Thymus (tissue), 14 donors: ENCODE data around the gene BLID. TPM values are rescaled to one million over a fixed set of nuclear protein-coding genes. Genes with fewer than 3 reads are reported as not detected.
A peak's percentile ranks its signal among the peaks of the same experiment; 100 is the strongest.

Experiments
- DNase-seq, 9 donors: peaks; one replicate each; pipeline ENCODE4 v3.0.0-alpha.2; 2013; ENCODE audit warnings: low spot score in 9 of 9, low read depth in 6 of 9, missing footprints in 1 of 9
- H3K27ac ChIP-seq, 2 donors: one replicate each; pipeline ENCODE4 v1.5.1; 2013; ENCODE audit warnings: control low read depth in 1 of 2, low read depth in 1 of 2, low read length in 1 of 2, mild to moderate bottlenecking in 1 of 2, moderate library complexity in 1 of 2
- H3K27me3 ChIP-seq, 2 donors: one replicate each; pipeline ENCODE4 v1.5.1; 2013; ENCODE audit warnings: low read length in 1 of 2; ENCODE audit not compliant: control insufficient read depth in 2 of 2, insufficient read depth in 1 of 2
- H3K36me3 ChIP-seq, 2 donors: one replicate each; pipeline ENCODE4 v1.5.1; 2013; ENCODE audit warnings: low read length in 1 of 2, mild to moderate bottlenecking in 1 of 2, moderate library complexity in 1 of 2; ENCODE audit not compliant: control insufficient read depth in 2 of 2, insufficient read depth in 2 of 2
- H3K4me1 ChIP-seq, 2 donors: one replicate each; pipeline ENCODE4 v1.5.1; 2013; ENCODE audit warnings: low read length in 2 of 2; ENCODE audit not compliant: control insufficient read depth in 2 of 2, insufficient read depth in 2 of 2
- H3K4me3 ChIP-seq, 2 donors: one replicate each; pipeline ENCODE4 v1.5.1; 2013; ENCODE audit warnings: low read length in 2 of 2, control low read depth in 1 of 2, mild to moderate bottlenecking in 1 of 2
- H3K9me3 ChIP-seq, 2 donors: one replicate each; pipeline ENCODE4 v1.5.1; 2013; ENCODE audit warnings: low read length in 1 of 2, mild to moderate bottlenecking in 1 of 2; ENCODE audit not compliant: control insufficient read depth in 2 of 2, insufficient read depth in 1 of 2
- WGBS: extraction: QIAGEN DNeasy Blood & Tissue Kit; methylation state at CpG from one replicate; pipeline ENCODE4 v1.1.7; 2013; 5-methylcytosine and 5-hydroxymethylcytosine counted together
- long read RNA-seq, 10 donors: transcript quantifications; one replicate each; lab custom pipeline, GENCODE V29; 2026
- polyA plus RNA-seq: library from polyadenylated mRNA; stranded (reverse); fragments of 200-250 nt; gene quantifications from one replicate; pipeline ENCODE4 v1.2.3, GENCODE V29; 2013
- total RNA-seq: library from RNA; stranded (reverse); fragments of 120-200 nt; gene quantifications from one replicate; pipeline ENCODE4 v1.2.4, GENCODE V29; 2013
- donor health status: healthy.

BLID gene, protein sequence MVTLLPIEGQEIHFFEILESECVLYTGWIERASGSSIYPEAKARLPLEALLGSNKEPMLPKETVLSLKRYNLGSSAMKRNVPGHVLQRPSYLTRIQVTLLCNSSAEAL
- total RNA-seq (0.71 TPM), polyA plus RNA-seq (not detected)
- long read RNA-seq, donor 1, result 0 reads
- long read RNA-seq, donor 2, result 0 reads
- long read RNA-seq, donor 3, result 0 reads
- long read RNA-seq, donor 4, result 0 reads
- long read RNA-seq, donor 5, result 0 reads
- long read RNA-seq, donor 6, result 0 reads
- long read RNA-seq, donor 7, result 0 reads
- long read RNA-seq, donor 8, result 0 reads
- long read RNA-seq, donor 9, result 0 reads
- long read RNA-seq, donor 10, result 0 reads

DNA sequence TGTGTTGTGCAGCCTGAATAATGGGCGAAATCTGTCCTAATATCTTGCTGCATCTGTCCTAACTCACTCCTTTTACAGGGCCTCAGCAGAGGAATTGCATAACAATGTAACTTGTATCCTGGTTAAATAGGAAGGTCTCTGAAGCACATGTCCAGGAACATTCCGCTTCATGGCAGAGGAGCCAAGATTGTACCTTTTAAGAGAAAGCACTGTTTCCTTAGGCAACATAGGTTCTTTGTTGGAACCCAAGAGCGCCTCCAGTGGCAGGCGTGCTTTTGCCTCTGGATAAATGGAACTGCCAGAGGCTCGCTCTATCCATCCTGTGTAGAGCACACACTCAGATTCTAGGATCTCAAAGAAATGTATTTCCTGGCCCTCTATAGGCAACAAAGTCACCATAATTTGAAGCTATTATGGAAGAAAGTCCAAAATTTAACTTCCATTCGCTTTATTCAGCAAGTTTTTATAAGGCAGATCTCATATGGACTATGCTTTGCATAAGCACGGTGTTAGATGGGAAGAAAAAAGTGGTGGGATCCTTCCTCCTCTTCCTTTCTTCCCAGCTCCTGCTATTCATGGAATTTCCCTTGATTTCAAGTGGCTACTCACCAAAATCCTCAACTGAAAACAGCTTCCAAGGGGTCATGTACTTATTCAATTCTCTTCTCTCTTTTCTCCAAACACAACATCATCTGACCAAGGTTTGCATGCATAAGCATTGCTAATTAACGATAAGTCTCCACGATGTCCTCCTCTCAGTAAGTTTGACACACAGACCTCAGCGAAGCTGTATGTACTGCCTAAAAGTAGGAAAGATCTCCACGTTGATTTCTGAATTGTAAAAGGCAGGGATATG lies at the start of gene BLID:
BLID (minus strand) TSS at position 692 of the 856 bp plus-strand sequence; CDS start at position 399, 293 bp downstream.
- Histone ChIP-seq H3K27ac (no peak within 1 kb of the TSS), H3K9me3 (no peaks in the 10 kb centered on the region), H3K27me3 (no peaks in the 10 kb centered on the region), H3K4me3 (no peak within 1 kb of the TSS), H3K36me3 (no peaks in the 10 kb centered on the region), H3K4me1 (no peaks in the 10 kb centered on the region)
- WGBS, result 86% methylated on average over 11 of the region's 11 CpGs
- peak in 1 of 9 donors; percentile 10 for DNase-seq

DNA sequence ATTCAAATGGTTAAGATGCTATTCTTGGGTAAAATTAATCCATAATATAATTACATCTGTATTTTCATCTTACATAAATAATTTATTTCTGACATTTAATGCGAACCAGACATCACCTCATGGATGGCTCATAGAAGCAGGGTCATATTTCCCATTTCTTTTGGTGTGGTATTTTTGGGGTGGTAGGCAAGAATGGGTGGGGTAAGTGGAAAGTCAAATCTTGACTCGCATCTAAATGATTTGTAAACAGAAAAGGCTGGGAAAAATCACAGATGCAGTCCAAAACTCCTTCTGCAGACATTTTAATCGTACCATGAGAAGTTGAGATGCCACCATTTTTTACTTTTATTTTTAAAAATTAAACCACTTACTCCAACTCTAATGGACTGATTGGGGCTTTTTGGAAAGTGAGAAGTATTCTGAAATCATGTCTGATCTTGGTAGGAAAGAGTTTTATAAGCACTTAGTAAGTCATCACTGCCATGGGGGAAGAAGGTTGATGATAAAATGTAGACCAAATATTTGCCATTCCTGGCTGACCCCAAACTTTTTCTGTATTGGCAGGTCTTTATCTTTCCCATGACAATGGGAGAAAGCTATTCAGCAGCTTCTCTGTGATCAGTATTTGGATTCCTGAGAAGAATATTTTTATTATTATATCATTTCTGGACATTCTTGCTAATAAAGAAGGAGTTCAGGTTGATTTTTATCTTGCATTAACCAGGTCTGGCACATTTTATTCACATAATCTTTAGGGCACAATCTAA lies 47.2 kb upstream of the BLID start:
- Histone ChIP-seq H3K9me3 (no peaks in the 10 kb centered on the region), H3K27me3 (no peaks in the 10 kb centered on the region), H3K4me1 (no peaks in the 10 kb centered on the region), H3K4me3 (no peak overlapping the region), H3K27ac (no peak overlapping the region), H3K36me3 (no peaks in the 10 kb centered on the region)
- WGBS, result 78% methylated on average over 3 of the region's 3 CpGs
- no peak for DNase-seq

DNA sequence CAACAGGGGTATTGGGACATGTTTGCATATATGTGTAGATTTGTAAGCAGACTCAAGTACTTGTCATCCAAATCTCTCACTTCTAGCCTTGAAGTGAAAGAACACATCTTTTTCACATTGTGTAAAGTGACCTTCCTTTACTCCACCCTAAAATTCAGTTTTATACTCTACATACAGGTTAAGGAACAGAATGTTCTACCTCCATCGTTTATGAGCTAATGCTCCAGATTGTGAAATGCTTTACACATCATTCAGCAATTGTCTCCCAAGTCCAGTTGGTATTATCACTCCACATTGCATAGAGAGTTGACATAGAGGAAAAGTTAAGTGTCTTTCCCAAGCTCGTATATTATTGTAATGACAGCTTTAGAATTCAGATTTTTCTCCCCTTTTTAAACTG lies 46.1 kb upstream of the BLID start:
- Histone ChIP-seq H3K27ac (no peak overlapping the region), H3K4me1 (peaks cover 0 to under 1% of the 10 kb centered on the region in 2 donors), H3K27me3 (no peaks in the 10 kb centered on the region), H3K36me3 (no peaks in the 10 kb centered on the region), H3K9me3 (no peaks in the 10 kb centered on the region), H3K4me3 (no peak overlapping the region)
- WGBS, result 92% methylated on average over 2 of the region's 2 CpGs
- no peak for DNase-seq

DNA sequence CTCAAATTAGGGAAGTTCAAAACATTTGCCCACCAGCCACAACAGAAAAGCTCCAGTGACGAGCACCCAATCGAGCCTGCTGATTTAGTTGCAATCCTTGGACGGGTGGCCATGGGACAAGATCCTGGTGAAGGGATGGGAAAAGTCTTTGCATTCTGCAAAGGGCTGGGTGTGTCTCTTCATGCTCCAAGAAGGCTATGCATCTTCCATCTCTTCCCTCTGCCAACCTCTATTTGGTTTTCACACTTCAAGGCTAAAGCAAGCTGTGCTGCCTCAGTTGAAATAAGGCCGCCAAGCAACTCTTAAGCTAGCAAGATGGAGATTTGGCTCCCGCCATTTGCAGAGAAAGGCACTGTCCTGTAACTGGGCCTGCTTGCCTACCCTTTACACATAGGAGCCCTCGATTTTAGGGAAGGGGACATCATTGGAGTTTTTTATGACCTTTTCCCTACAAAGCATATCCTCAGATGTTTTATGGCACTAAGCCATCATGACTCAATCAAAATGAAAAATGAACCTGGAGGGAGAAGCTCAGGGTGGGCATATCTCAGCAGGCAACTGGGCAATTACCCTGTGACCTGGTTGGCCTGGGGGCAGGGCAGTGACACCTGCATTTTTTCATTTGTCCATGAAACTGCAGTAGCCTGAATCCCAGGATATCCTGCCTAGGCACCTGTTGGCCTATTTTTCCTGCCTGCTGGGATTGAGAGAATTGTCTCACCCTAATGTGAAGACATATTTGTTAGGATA lies 45.0 kb upstream of the BLID start:
- H3K4me3 ChIP-seq, result no peak overlapping the region
- WGBS, result 81% methylated on average over 6 of the region's 6 CpGs
- no peaks in the 10 kb centered on the region for H3K36me3 ChIP-seq
- DNase-seq, result no peak
- H3K27ac ChIP-seq, result no peak overlapping the region
- no peaks in the 10 kb centered on the region for H3K9me3 ChIP-seq
- H3K27me3 ChIP-seq, result no peaks in the 10 kb centered on the region
- H3K4me1 ChIP-seq, result peaks cover 0 to 4% of the 10 kb centered on the region in 2 donors

DNA sequence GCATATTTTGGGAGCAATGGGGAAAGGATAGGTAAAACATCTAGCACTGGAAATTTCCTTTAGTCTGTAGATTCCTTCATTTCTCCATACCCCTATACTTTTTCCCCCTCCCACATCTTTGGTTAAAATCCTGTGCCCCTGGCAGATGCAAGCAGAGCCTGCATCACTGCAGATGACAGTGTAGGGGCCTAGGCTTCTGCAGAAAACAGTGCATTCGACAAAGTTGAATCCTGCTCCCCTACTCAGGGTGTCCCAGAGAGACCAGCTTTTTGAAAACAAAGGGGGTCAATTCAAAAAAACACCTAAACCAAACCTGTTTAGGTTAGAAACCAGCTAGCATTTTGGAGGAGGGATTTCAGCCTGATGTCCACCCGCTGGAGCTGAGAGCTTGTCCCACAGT lies 43.8 kb upstream of the BLID start:
- no peaks in the 10 kb centered on the region for H3K36me3 ChIP-seq
- no peak overlapping the region for H3K4me3 ChIP-seq
- WGBS, result 95% methylated on average over 2 of the region's 2 CpGs
- no peaks in the 10 kb centered on the region for H3K27me3 ChIP-seq
- H3K9me3 ChIP-seq, result no peaks in the 10 kb centered on the region
- no peak for DNase-seq
- peaks cover 0 to 4% of the 10 kb centered on the region in 2 donors for H3K4me1 ChIP-seq
- H3K27ac ChIP-seq, result no peak overlapping the region

DNA sequence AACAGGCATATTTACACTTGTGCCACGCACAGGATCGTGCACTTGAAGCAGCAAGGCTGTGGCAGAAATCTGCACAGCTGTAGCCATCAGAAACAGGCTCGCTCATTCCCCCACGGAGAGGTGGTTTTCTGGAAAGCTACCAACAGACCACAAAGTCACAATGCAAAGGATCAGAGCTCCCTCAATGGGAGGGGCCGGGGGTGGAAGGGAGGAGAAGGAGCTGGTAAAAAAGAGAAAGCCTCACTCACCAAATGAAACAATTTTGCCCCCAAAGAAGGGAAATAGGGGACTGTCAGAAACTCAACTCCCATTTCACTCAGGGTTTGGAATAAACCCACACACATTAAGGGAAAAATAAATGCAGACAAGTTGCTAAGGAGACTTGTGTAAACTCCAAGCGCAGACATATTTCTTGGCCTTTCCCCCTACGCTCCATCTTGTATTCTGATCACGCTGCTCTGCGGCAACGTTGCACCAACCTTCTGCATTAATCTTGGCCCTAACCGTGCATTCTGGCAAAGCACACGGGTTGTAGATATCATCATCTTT lies 43.2 kb upstream of the BLID start:
- H3K27ac ChIP-seq, result peak overlapping the region; percentile 19
- H3K36me3 ChIP-seq, result no peaks in the 10 kb centered on the region
- 64% methylated on average over 12 of the region's 12 CpGs for WGBS
- no peak overlapping the region for H3K4me3 ChIP-seq
- H3K4me1 ChIP-seq, result peaks cover 0 to 4% of the 10 kb centered on the region in 2 donors
- H3K27me3 ChIP-seq, result no peaks in the 10 kb centered on the region
- H3K9me3 ChIP-seq, result no peaks in the 10 kb centered on the region
- DNase-seq, result peak in 3 of 9 donors; percentile 1 to 35 (median 6)

DNA sequence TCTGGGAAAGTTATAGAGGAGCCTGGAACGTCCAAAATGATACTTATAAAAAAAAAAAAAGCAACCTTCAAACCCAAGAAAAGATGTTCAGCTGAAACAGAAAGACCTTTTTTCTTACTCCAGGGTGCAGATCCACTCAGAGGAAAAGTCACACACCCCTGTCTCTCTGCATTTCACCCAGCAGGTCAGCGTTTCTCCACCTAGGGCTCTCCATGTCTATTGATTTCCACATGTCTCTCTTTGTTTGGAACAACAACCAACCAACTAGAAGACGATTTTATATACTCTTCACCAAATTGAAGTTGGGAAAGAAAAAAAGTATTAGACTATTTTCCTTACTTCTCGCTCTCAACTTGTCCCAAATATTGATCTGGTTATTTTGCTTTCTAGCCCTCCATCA lies 42.2 kb upstream of the BLID start:
- Histone ChIP-seq H3K9me3 (no peaks in the 10 kb centered on the region), H3K4me1 (peaks cover 0 to 4% of the 10 kb centered on the region in 2 donors), H3K4me3 (no peak overlapping the region), H3K36me3 (no peaks in the 10 kb centered on the region), H3K27ac (peak overlapping the region in 1 of 2 donors; percentile 19), H3K27me3 (no peaks in the 10 kb centered on the region)
- DNase-seq, result no peak
- WGBS, result 92% methylated on average over 4 of the region's 4 CpGs

DNA sequence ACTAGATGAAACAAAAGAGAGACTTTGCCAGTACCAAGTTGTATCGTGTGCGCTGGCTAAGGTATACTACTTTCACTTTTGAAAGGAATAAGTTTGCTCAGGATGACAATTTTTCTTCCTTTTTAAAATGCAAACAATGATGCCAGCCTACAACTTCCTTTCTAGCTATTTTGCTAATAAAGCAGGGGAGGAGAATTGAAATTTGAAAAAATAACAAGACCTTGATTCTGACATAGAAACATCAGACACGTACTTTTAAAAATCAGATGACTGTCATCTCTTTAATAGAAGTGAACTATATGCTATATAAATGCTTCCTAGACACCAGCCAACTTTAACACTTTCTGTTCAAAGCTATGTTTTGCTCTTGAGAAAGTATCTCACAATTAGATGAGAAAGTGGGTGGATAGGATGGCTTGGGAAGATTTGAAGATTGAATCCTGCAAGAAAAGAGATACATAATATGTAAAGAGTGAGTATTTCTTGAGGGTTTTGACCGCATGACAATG lies 41.7 kb upstream of the BLID start:
- Histone ChIP-seq H3K4me3 (no peak overlapping the region), H3K27ac (peak overlapping the region in 1 of 2 donors; percentile 19), H3K27me3 (no peaks in the 10 kb centered on the region), H3K36me3 (no peaks in the 10 kb centered on the region), H3K4me1 (peaks cover 0 to 4% of the 10 kb centered on the region in 2 donors), H3K9me3 (no peaks in the 10 kb centered on the region)
- no peak for DNase-seq
- WGBS, result 28% methylated on average over 4 of the region's 4 CpGs
